HG02870 (cell line): ENCODE measurements around the gene CT45A6.
"Not testable (repeated sequence)": the region's sequence is repeated elsewhere in the genome, so short reads cannot be mapped to it uniquely, and the experiment has no call there.

Experiments
- ATAC-seq: cut with Tn5 transposase; IDR thresholded peaks from one replicate; pipeline ENCODE4 v1.9.1; 2021; ENCODE audit warnings: mild to moderate bottlenecking, moderate library complexity; ENCODE audit not compliant: unreplicated experiment

CT45A6 gene

GRCh38 chrX:135802687-135803086 lies at the start of gene CT45A6:
Gene CT45A6 (minus strand): TSS chrX:135802787. CDS start chrX:135798993, 3,794 bp downstream.
- ATAC-seq: not testable (repeated sequence)

- ATAC-seq: not testable (repeated sequence)
Measured at GRCh38 chrX:135837180-135837579, 34.6 kb upstream of the CT45A6 start, which contains the start of gene CT45A7. Gene CT45A7 (minus strand): TSS chrX:135837280. CDS start chrX:135833533, 3,747 bp downstream.

GRCh38 chrX:135819912-135820311 lies 17.3 kb upstream of the CT45A6 start, which contains the start of gene CT45A2:
Gene CT45A2 (minus strand): TSS chrX:135820012. CDS start chrX:135816265, 3,747 bp downstream.
- not testable (repeated sequence) for ATAC-seq

- not testable (repeated sequence) for ATAC-seq
Measured at GRCh38 chrX:135785403-135785802, 17.2 kb downstream of the CT45A6 start, which contains the start of gene CT45A5. Gene CT45A5 (minus strand): TSS chrX:135785503. CDS start chrX:135781729, 3,774 bp downstream.

- ATAC-seq: not testable (repeated sequence)
Measured at GRCh38 chrX:135768091-135768490, 34.5 kb downstream of the CT45A6 start, which contains the start of gene CT45A3. Gene CT45A3 (minus strand): TSS chrX:135768191. CDS start chrX:135764444, 3,747 bp downstream.

- not testable (repeated sequence) for ATAC-seq
Measured at GRCh38 chrX:135744739-135745138, 57.8 kb downstream of the CT45A6 start.
